ENCODE data around the gene FHL1.

DNA sequence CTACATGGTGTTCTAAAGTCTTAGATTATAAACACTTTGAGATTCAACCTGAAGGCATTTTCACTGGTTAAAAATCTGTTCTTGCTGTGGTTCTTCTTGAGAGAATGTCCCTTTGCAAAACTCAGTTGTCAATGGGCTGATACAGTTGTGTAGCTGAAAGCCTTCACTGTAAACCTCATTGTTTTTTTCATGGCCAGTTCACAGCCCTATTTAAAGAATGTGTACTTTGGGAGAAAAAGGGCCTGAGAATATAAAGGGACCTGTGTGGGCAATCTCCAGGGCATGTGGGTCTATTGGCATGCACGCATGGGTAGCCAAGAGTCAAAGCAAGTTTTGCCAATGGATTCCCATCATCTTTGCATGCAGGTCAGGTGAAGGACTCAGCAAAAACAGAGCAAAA lies 111.6 kb downstream of the FHL1 start:
- no peak for TF ChIP-seq EZH2 (IDR thresholded peaks at IDR 0.05)
- no peak for TF ChIP-seq POLR2AphosphoS5 (IDR thresholded peaks at IDR 0.05; ENCODE audit: borderline replicate concordance, low read depth, low read length)
